ENCODE data around the gene FOXL1.

Gene FOXL1

GRCh38 chr16:86591270-86591669, 12.9 kb downstream of the FOXL1 start:
- H3K27ac ChIP-seq (ENCODE audit: low read length): no peak overlapping the region
- peaks cover 10% of the 10 kb centered on the region; the same call in 1 of the 2 replicates for H3K27me3 ChIP-seq (ENCODE audit: insufficient read depth, low read length)
- no peaks in the 10 kb centered on the region for H3K9me3 ChIP-seq (ENCODE audit: insufficient read depth, low read depth, low read length)
- no peak overlapping the region for H3K9ac ChIP-seq (ENCODE audit: low read depth, low read length)
- H3K4me3 ChIP-seq (ENCODE audit: low read length): no peak overlapping the region
- no peaks in the 10 kb centered on the region for H3K4me1 ChIP-seq (ENCODE audit: insufficient read depth, low read length)
- H3K36me3 ChIP-seq (ENCODE audit: insufficient read depth, low read depth, low read length): no peaks in the 10 kb centered on the region

GRCh38 chr16:86593913-86594620, 15.7 kb downstream of the FOXL1 start:
- H3K27me3 ChIP-seq (ENCODE audit: insufficient read depth, low read length): peaks cover 10% of the 10 kb centered on the region; the same call in 1 of the 2 replicates
- H3K36me3 ChIP-seq (ENCODE audit: insufficient read depth, low read depth, low read length): no peaks in the 10 kb centered on the region
- no peaks in the 10 kb centered on the region for H3K4me1 ChIP-seq (ENCODE audit: insufficient read depth, low read length)
- H3K9ac ChIP-seq (ENCODE audit: low read depth, low read length): no peak overlapping the region
- H3K27ac ChIP-seq (ENCODE audit: low read length): no peak overlapping the region
- H3K9me3 ChIP-seq (ENCODE audit: insufficient read depth, low read depth, low read length): no peaks in the 10 kb centered on the region
- H3K4me3 ChIP-seq (ENCODE audit: low read length): no peak overlapping the region

GRCh38 chr16:86594721-86595120, 16.4 kb downstream of the FOXL1 start:
- Histone ChIP-seq H3K36me3 (ENCODE audit: insufficient read depth, low read depth, low read length) (no peaks in the 10 kb centered on the region), H3K27ac (ENCODE audit: low read length) (no peak overlapping the region), H3K9ac (ENCODE audit: low read depth, low read length) (no peak overlapping the region), H3K4me1 (ENCODE audit: insufficient read depth, low read length) (no peaks in the 10 kb centered on the region), H3K9me3 (ENCODE audit: insufficient read depth, low read depth, low read length) (no peaks in the 10 kb centered on the region), H3K27me3 (ENCODE audit: insufficient read depth, low read length) (peaks cover 5% of the 10 kb centered on the region; the same call in 1 of the 2 replicates), H3K4me3 (ENCODE audit: low read length) (no peak overlapping the region)

GRCh38 chr16:86595983-86596605, 17.7 kb downstream of the FOXL1 start:
- no peak overlapping the region for H3K9ac ChIP-seq (ENCODE audit: low read depth, low read length)
- H3K36me3 ChIP-seq (ENCODE audit: insufficient read depth, low read depth, low read length): no peaks in the 10 kb centered on the region
- H3K27ac ChIP-seq (ENCODE audit: low read length): no peak overlapping the region
- H3K9me3 ChIP-seq (ENCODE audit: insufficient read depth, low read depth, low read length): no peaks in the 10 kb centered on the region
- no peaks in the 10 kb centered on the region; the same call in 1 of the 2 replicates for H3K27me3 ChIP-seq (ENCODE audit: insufficient read depth, low read length)
- H3K4me3 ChIP-seq (ENCODE audit: low read length): no peak overlapping the region
- no peaks in the 10 kb centered on the region for H3K4me1 ChIP-seq (ENCODE audit: insufficient read depth, low read length)

- Histone ChIP-seq H3K4me3 (ENCODE audit: low read length) (no peak overlapping the region), H3K27ac (ENCODE audit: low read length) (no peak overlapping the region), H3K27me3 (ENCODE audit: insufficient read depth, low read length) (no peaks in the 10 kb centered on the region; the same call in 1 of the 2 replicates), H3K9ac (ENCODE audit: low read depth, low read length) (no peak overlapping the region), H3K36me3 (ENCODE audit: insufficient read depth, low read depth, low read length) (no peaks in the 10 kb centered on the region), H3K4me1 (ENCODE audit: insufficient read depth, low read length) (no peaks in the 10 kb centered on the region), H3K9me3 (ENCODE audit: insufficient read depth, low read depth, low read length) (no peaks in the 10 kb centered on the region)
Observed at GRCh38 chr16:86597126-86597879, 19.0 kb downstream of the FOXL1 start.

- no peaks in the 10 kb centered on the region; the same call in 1 of the 2 replicates for H3K27me3 ChIP-seq (ENCODE audit: insufficient read depth, low read length)
- H3K36me3 ChIP-seq (ENCODE audit: insufficient read depth, low read depth, low read length): no peaks in the 10 kb centered on the region
- no peaks in the 10 kb centered on the region for H3K9me3 ChIP-seq (ENCODE audit: insufficient read depth, low read depth, low read length)
- H3K4me1 ChIP-seq (ENCODE audit: insufficient read depth, low read length): no peaks in the 10 kb centered on the region
- no peak overlapping the region for H3K9ac ChIP-seq (ENCODE audit: low read depth, low read length)
- H3K4me3 ChIP-seq (ENCODE audit: low read length): no peak overlapping the region
- no peak overlapping the region for H3K27ac ChIP-seq (ENCODE audit: low read length)
Observed at GRCh38 chr16:86597880-86598606, 19.7 kb downstream of the FOXL1 start.

- no peaks in the 10 kb centered on the region for H3K9me3 ChIP-seq (ENCODE audit: insufficient read depth, low read depth, low read length)
- no peaks in the 10 kb centered on the region for H3K4me1 ChIP-seq (ENCODE audit: insufficient read depth, low read length)
- H3K27ac ChIP-seq (ENCODE audit: low read length): no peak overlapping the region
- H3K36me3 ChIP-seq (ENCODE audit: insufficient read depth, low read depth, low read length): no peaks in the 10 kb centered on the region
- H3K4me3 ChIP-seq (ENCODE audit: low read length): no peak overlapping the region
- no peak overlapping the region for H3K9ac ChIP-seq (ENCODE audit: low read depth, low read length)
- H3K27me3 ChIP-seq (ENCODE audit: insufficient read depth, low read length): no peaks in the 10 kb centered on the region; the same call in 1 of the 2 replicates
Observed at GRCh38 chr16:86598607-86599565, 20.5 kb downstream of the FOXL1 start.

GRCh38 chr16:86601356-86601755, 23.0 kb downstream of the FOXL1 start:
- Histone ChIP-seq H3K9me3 (ENCODE audit: insufficient read depth, low read depth, low read length) (no peaks in the 10 kb centered on the region), H3K27me3 (ENCODE audit: insufficient read depth, low read length) (no peaks in the 10 kb centered on the region; the same call in 1 of the 2 replicates), H3K36me3 (ENCODE audit: insufficient read depth, low read depth, low read length) (no peaks in the 10 kb centered on the region), H3K9ac (ENCODE audit: low read depth, low read length) (no peak overlapping the region), H3K4me3 (ENCODE audit: low read length) (no peak overlapping the region), H3K27ac (ENCODE audit: low read length) (no peak overlapping the region), H3K4me1 (ENCODE audit: insufficient read depth, low read length) (no peaks in the 10 kb centered on the region)

GRCh38 chr16:86602521-86602920, 24.2 kb downstream of the FOXL1 start:
- Histone ChIP-seq H3K36me3 (ENCODE audit: insufficient read depth, low read depth, low read length) (no peaks in the 10 kb centered on the region), H3K4me3 (ENCODE audit: low read length) (no peak overlapping the region), H3K27me3 (ENCODE audit: insufficient read depth, low read length) (no peaks in the 10 kb centered on the region; the same call in 1 of the 2 replicates), H3K9me3 (ENCODE audit: insufficient read depth, low read depth, low read length) (no peaks in the 10 kb centered on the region), H3K4me1 (ENCODE audit: insufficient read depth, low read length) (no peaks in the 10 kb centered on the region), H3K27ac (ENCODE audit: low read length) (no peak overlapping the region), H3K9ac (ENCODE audit: low read depth, low read length) (no peak overlapping the region)

- Histone ChIP-seq H3K4me1 (ENCODE audit: insufficient read depth, low read length) (no peaks in the 10 kb centered on the region; the same call in 1 of the 2 replicates), H3K27ac (ENCODE audit: low read length) (no peak overlapping the region), H3K4me3 (ENCODE audit: low read length) (no peak overlapping the region)
Observed at GRCh38 chr16:86604436-86605193, 26.3 kb downstream of the FOXL1 start.

More at GRCh38 chr16:86604436-86605193, 26.3 kb downstream of the FOXL1 start:
- Histone ChIP-seq H3K9ac (ENCODE audit: low read depth, low read length) (no peak overlapping the region), H3K9me3 (ENCODE audit: insufficient read depth, low read depth, low read length) (no peaks in the 10 kb centered on the region), H3K36me3 (ENCODE audit: insufficient read depth, low read depth, low read length) (no peaks in the 10 kb centered on the region), H3K27me3 (ENCODE audit: insufficient read depth, low read length) (no peaks in the 10 kb centered on the region)

Data from iPS-20b (cell line).